ENCODE data around the gene CREB1. TPM values are rescaled to one million over a fixed set of nuclear protein-coding genes. Genes with fewer than 3 reads are reported as not detected.

Gene CREB1
- total and polyA plus RNA-seq, 2 donors (not counting 1 experiment from before 2014, with no cell fraction given): 42.5 to 156 TPM

DNA sequence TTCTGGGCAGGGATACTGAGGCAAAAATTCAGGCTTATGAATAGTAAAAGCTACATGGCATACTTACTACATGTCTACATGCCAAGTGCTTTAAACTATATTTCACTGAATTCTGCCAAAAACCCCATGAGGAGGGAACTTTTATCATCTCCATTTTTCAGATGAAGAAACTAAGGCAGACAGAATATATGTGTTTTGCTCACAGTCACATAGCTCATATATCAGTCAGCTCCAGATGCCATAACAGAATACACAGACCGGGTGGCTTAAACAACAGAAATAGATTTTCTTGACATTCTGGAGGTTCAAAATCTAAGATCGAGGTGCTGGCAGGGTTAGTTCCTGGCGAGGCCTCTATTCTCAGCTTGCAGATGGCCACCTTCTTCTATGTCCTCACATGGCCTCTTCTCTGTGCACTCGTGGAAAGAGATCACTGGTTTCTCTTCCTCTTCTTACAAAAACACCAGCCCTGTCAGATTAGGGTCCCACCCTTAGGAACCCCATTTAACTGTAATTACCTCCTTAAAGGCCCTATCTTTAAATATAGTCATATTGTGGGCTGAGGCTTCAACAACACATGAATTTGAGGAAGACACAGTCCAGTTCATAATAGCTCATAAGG lies 27.1 kb upstream of the CREB1 start:
- Histone ChIP-seq H3K9ac (ENCODE audit: low read length) (peak overlapping the region; percentile 22), H3K79me2 (ENCODE audit: control insufficient read depth, insufficient read depth, low read length) (no peaks in the 10 kb centered on the region), H3K4me1 (ENCODE audit: control insufficient read depth in 2 of 2, insufficient read depth in 2 of 2, low read length in 2 of 2) (peaks cover 76 to 78% of the 10 kb centered on the region in 2 donors), H2AFZ (ENCODE audit: insufficient read depth, low read depth, low read length, poor library complexity, severe bottlenecking) (peak overlapping the region; percentile 39), H3K4me2 (replicated peaks; ENCODE audit: low read depth, low read length, poor library complexity, severe bottlenecking) (peak overlapping the region; percentile 67), H4K20me1 (ENCODE audit: control insufficient read depth, insufficient read depth, low read length, poor library complexity, severe bottlenecking) (no peaks in the 10 kb centered on the region), H3K27me3 (replicated peaks in 1 of 4; ENCODE audit: control extremely low read depth in 1 of 4, control insufficient read depth in 3 of 4, insufficient read depth in 4 of 4, low read length in 3 of 4) (no peaks in the 10 kb centered on the region), H3K4me3 (ENCODE audit: control extremely low read depth in 1 of 5, extremely low read depth in 1 of 5, insufficient read depth in 1 of 5, low read depth in 2 of 5, low read length in 4 of 5) (peak overlapping the region in 2 of 5 experiments; percentile 7 to 35), H3K9me3 (ENCODE audit: control extremely low read depth in 1 of 3, control insufficient read depth in 2 of 3, insufficient read depth in 1 of 3, low read length in 2 of 3) (no peaks in the 10 kb centered on the region), H3K36me3 (replicated peaks in 1 of 2; ENCODE audit: control extremely low read depth in 1 of 2, control insufficient read depth in 1 of 2, extremely low read depth in 1 of 2, insufficient read depth in 2 of 2, low read length in 1 of 2) (no peaks in the 10 kb centered on the region), H3K27ac (ENCODE audit: low read length in 2 of 2) (peak overlapping the region; percentile 84 to 88)
- Mint-ChIP-seq H3K4me3 (peak overlapping the region; percentile 62), H3K27me3 (no peaks in the 10 kb centered on the region), H3K27ac (peak overlapping the region; percentile 90), H3K4me1 (peaks cover 81% of the 10 kb centered on the region), H3K9me3 (ENCODE audit: insufficient read depth) (no peaks in the 10 kb centered on the region)
- ChIA-PET POLR2A (interaction anchor here (0.8 to 2.7 kb wide), 6 partner anchors 20 to 337 kb away, joined by 3 to 30 read pairs (median 4); partner anchors contain the start of genes CREB1, KLF7 and METTL21A), CTCF (interaction anchor here (0.9 to 4.0 kb wide), 14 partner anchors 9 to 520 kb away, joined by 3 to 19 read pairs (median 4); partner anchors contain the start of genes CREB1, FZD5 and METTL21A)
- ATAC-seq (ENCODE audit: low read depth) (peak; percentile 86), DNase-seq (peak; percentile 85)
- intact Hi-C loops (cut with micrococcal nuclease): loop anchor here (1.0 kb wide), 2 partner anchors 23 to 27 kb away; partner anchors contain the start of gene CREB1
- TF ChIP-seq, protein P1, sequence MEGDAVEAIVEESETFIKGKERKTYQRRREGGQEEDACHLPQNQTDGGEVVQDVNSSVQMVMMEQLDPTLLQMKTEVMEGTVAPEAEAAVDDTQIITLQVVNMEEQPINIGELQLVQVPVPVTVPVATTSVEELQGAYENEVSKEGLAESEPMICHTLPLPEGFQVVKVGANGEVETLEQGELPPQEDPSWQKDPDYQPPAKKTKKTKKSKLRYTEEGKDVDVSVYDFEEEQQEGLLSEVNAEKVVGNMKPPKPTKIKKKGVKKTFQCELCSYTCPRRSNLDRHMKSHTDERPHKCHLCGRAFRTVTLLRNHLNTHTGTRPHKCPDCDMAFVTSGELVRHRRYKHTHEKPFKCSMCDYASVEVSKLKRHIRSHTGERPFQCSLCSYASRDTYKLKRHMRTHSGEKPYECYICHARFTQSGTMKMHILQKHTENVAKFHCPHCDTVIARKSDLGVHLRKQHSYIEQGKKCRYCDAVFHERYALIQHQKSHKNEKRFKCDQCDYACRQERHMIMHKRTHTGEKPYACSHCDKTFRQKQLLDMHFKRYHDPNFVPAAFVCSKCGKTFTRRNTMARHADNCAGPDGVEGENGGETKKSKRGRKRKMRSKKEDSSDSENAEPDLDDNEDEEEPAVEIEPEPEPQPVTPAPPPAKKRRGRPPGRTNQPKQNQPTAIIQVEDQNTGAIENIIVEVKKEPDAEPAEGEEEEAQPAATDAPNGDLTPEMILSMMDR (IDR thresholded peaks at IDR 0.05): no peak
- no peak for TF ChIP-seq EZH2 (IDR thresholded peaks at IDR 0.05; ENCODE audit: borderline replicate concordance, insufficient read depth, low read depth, low read length, poor library complexity, severe bottlenecking)
- WGBS (ENCODE audit: insufficient coverage): 0% methylated on average over 2 of the region's 4 CpGs

DNA sequence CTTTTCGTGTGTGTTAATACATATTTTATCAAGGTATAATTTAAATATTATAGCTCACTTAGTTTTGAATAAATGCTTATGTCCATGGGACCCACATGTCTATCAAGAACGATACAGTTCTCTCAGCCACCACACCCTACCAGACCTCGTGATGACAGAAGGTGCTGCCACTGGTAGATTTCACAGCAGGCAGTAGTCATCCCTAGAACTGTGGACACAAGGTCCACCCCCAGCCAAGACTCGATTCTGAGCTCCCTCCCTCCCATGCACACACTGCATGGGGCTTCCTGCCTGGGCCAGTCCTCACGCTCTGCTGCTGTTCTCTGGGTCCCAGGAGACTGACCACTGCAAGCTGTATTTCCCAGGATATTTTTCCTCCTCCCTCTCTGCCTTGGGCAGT lies 26.5 kb upstream of the CREB1 start:
- H3K79me2 ChIP-seq (ENCODE audit: control insufficient read depth, insufficient read depth, low read length): no peaks in the 10 kb centered on the region
- no peak for DNase-seq
- H3K27ac ChIP-seq (ENCODE audit: low read length in 2 of 2): peak overlapping the region; percentile 84 to 88
- no peaks in the 10 kb centered on the region for H3K9me3 ChIP-seq (ENCODE audit: control extremely low read depth in 1 of 3, control insufficient read depth in 2 of 3, insufficient read depth in 1 of 3, low read length in 2 of 3)
- H3K36me3 ChIP-seq (replicated peaks in 1 of 2; ENCODE audit: control extremely low read depth in 1 of 2, control insufficient read depth in 1 of 2, extremely low read depth in 1 of 2, insufficient read depth in 2 of 2, low read length in 1 of 2): no peaks in the 10 kb centered on the region
- peak overlapping the region in 4 of 5 experiments; percentile 3 to 35 (median 6) for H3K4me3 ChIP-seq (ENCODE audit: control extremely low read depth in 1 of 5, extremely low read depth in 1 of 5, insufficient read depth in 1 of 5, low read depth in 2 of 5, low read length in 4 of 5)
- H3K9ac ChIP-seq (ENCODE audit: low read length): peak overlapping the region; percentile 22
- intact Hi-C loops (cut with micrococcal nuclease): loop anchor here (1.0 kb wide), 2 partner anchors 22 to 26 kb away; partner anchors contain the start of gene CREB1
- Mint-ChIP-seq H3K27me3 (no peaks in the 10 kb centered on the region), H3K9me3 (ENCODE audit: insufficient read depth) (no peaks in the 10 kb centered on the region), H3K4me1 (peaks cover 79% of the 10 kb centered on the region), H3K4me3 (peak overlapping the region; percentile 68), H3K27ac (peak overlapping the region; percentile 90)
- peak overlapping the region; percentile 39 for H2AFZ ChIP-seq (ENCODE audit: insufficient read depth, low read depth, low read length, poor library complexity, severe bottlenecking)
- TF ChIP-seq EZH2 (IDR thresholded peaks at IDR 0.05; ENCODE audit: borderline replicate concordance, insufficient read depth, low read depth, low read length, poor library complexity, severe bottlenecking): no peak
- TF ChIP-seq, protein P1 (IDR thresholded peaks at IDR 0.05): no peak
- peak overlapping the region; percentile 67 for H3K4me2 ChIP-seq (replicated peaks; ENCODE audit: low read depth, low read length, poor library complexity, severe bottlenecking)
- no peaks in the 10 kb centered on the region for H3K27me3 ChIP-seq (replicated peaks in 1 of 4; ENCODE audit: control extremely low read depth in 1 of 4, control insufficient read depth in 3 of 4, insufficient read depth in 4 of 4, low read length in 3 of 4)
- H4K20me1 ChIP-seq (ENCODE audit: control insufficient read depth, insufficient read depth, low read length, poor library complexity, severe bottlenecking): no peaks in the 10 kb centered on the region
- H3K4me1 ChIP-seq (ENCODE audit: control insufficient read depth in 2 of 2, insufficient read depth in 2 of 2, low read length in 2 of 2): peaks cover 76 to 78% of the 10 kb centered on the region in 2 donors
- WGBS (ENCODE audit: insufficient coverage): 10% methylated on average over 3 of the region's 5 CpGs
- ChIA-PET CTCF (interaction anchor here (0.6 to 4.0 kb wide), 14 partner anchors 9 to 873 kb away, joined by 3 to 19 read pairs (median 4); partner anchors contain the start of genes CREB1, FZD5 and METTL21A), POLR2A (interaction anchor here (1.2 to 2.7 kb wide), 6 partner anchors 22 to 337 kb away, joined by 3 to 30 read pairs (median 6); partner anchors contain the start of genes CREB1, KLF7 and METTL21A)
- peak; percentile 48 for ATAC-seq (ENCODE audit: low read depth)

Measured in B cell (primary cell).